ENCODE data around the gene TLR6. TPM values are rescaled to one million over a fixed set of nuclear protein-coding genes. Genes with fewer than 3 reads are reported as not detected.

Gene TLR6
- total RNA-seq, 6 donors from 2014 or later, result 3.2 to 10.4 (median 5.8) TPM

DNA sequence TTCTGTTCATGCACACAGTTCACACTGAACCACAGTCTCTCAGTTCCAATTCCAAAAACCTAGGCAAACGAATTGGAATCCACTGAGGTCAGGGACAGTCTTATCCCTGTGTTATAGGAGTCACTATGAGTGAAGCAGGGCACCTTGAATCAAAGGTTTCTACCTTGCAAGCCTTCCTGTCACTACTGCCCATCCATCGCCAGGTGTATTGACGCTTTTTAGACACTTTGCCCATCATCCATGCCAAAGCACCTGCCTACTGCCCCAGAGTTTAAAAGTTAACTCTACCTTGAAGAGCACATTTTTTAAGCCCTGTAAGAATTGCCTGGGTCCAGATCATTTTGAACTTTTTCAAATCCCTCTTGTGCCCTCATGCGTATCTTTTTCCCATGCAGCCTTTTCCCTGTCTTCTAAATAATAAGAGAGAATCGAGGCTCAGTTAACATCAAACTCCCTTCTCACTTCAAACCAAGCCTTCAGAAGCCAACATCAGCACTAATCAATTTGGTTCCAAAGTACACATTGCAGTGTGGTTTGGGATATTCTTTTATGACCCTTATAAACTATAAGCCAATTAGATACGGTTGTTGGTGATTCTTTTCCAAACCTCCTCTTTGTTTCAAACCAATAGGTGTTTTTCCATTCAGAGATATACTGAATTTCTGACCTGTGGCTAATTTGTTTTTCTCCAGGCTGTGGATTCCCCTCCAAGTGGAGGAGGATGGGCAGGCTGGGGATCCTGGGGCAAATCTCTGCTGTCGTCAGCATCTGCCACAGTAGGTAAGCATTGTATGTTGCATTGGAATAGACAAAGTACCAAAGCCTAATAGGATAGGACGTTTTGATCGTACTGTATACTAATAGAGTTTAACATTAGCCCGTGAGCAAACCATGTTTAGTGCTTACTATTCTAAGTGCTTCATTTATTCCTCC lies 34.7 kb upstream of the TLR6 start:
- TF ChIP-seq POLR2A (IDR thresholded peaks at IDR 0.05) (no peak), EP300 (IDR thresholded peaks at IDR 0.05) (no peak), POLR2AphosphoS5 (IDR thresholded peaks at IDR 0.05) (no peak), CTCF (IDR thresholded peaks at IDR 0.05) (no peak)
- Histone ChIP-seq H3K4me1 (peaks cover 0 to 15% (median 7%) of the 10 kb centered on the region in 4 donors), H3K9me3 (no peaks in the 10 kb centered on the region), H3K27me3 (no peaks in the 10 kb centered on the region), H3K4me3 (no peak overlapping the region), H3K36me3 (peaks cover 0 to 51% (median 11%) of the 10 kb centered on the region in 4 donors), H3K27ac (no peak overlapping the region)
- ATAC-seq (ENCODE audit: low FRiP score in 2 of 2) (no peak), DNase-seq (no peak)
- WGBS, 2 donors, result 92 to 94% methylated on average over 10 of the region's 10 CpGs

DNA sequence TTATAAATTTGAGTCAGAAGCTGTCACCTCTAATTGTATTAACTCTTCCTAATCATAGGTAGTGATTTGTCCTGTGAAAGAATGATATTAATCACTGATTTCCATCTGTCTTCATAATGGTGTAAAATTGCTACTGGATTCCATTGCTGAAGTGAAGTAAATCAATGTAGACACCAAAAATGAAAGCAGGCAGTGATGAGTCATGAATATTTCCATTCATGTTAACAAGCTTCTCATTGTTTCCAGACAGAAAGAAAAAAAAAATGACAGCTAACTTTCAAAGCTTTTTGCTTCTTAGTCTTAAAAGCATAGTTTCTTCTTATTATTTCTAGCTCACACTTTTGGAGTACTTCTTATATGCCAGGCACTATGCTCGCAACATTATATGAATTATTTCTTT lies 32.5 kb upstream of the TLR6 start:
- Histone ChIP-seq H3K36me3 (peaks cover 0 to 33% (median 3%) of the 10 kb centered on the region in 4 donors), H3K4me3 (no peak overlapping the region), H3K27ac (peak overlapping the region in 2 of 4 donors; percentile 42 to 66), H3K9me3 (no peaks in the 10 kb centered on the region), H3K27me3 (no peaks in the 10 kb centered on the region), H3K4me1 (peaks cover 0 to 15% (median 7%) of the 10 kb centered on the region in 4 donors)
- TF ChIP-seq EP300 (IDR thresholded peaks at IDR 0.05) (no peak), POLR2A (IDR thresholded peaks at IDR 0.05) (no peak), CTCF (IDR thresholded peaks at IDR 0.05) (no peak), POLR2AphosphoS5 (IDR thresholded peaks at IDR 0.05) (no peak)
- ATAC-seq (ENCODE audit: low FRiP score in 2 of 2) (peak in 1 of 2 donors; percentile 53), DNase-seq (no peak)
- WGBS, 2 donors, result 88 to 96% methylated on average over 1 of the region's 1 CpG

- 93 to 97% methylated on average over 4 of the region's 4 CpGs for WGBS, 2 donors
- TF ChIP-seq CTCF (IDR thresholded peaks at IDR 0.05) (no peak), POLR2AphosphoS5 (IDR thresholded peaks at IDR 0.05) (no peak), EP300 (IDR thresholded peaks at IDR 0.05) (no peak), POLR2A (IDR thresholded peaks at IDR 0.05) (no peak)
Observed at GRCh38 chr4:38884254-38884653, 27.6 kb upstream of the TLR6 start.

GRCh38 chr4:38876636-38877035 lies 20.0 kb upstream of the TLR6 start:
- Histone ChIP-seq H3K36me3 (peaks cover 6 to 40% (median 18%) of the 10 kb centered on the region in 4 donors), H3K9me3 (no peaks in the 10 kb centered on the region), H3K27me3 (no peaks in the 10 kb centered on the region), H3K27ac (no peak overlapping the region), H3K4me1 (peaks cover 11 to 24% (median 15%) of the 10 kb centered on the region in 4 donors), H3K4me3 (no peak overlapping the region)
- 82 to 84% methylated on average over 2 of the region's 2 CpGs for WGBS, 2 donors
- ATAC-seq (ENCODE audit: low FRiP score in 2 of 2) (no peak), DNase-seq (no peak)
- no peak for TF ChIP-seq POLR2A (IDR thresholded peaks at IDR 0.05)
- TF ChIP-seq EP300 (IDR thresholded peaks at IDR 0.05), result no peak
- no peak for TF ChIP-seq POLR2AphosphoS5 (IDR thresholded peaks at IDR 0.05)
- TF ChIP-seq CTCF (IDR thresholded peaks at IDR 0.05), result no peak

More at GRCh38 chr4:38884254-38884653, 27.6 kb upstream of the TLR6 start:
- DNase-seq, result no peak
- Histone ChIP-seq H3K4me3 (no peak overlapping the region), H3K27ac (no peak overlapping the region), H3K9me3 (no peaks in the 10 kb centered on the region), H3K4me1 (peaks cover 0 to 5% (median under 1%) of the 10 kb centered on the region in 4 donors), H3K36me3 (peaks cover under 1 to 40% (median 7%) of the 10 kb centered on the region in 4 donors), H3K27me3 (no peaks in the 10 kb centered on the region)
- no peak for ATAC-seq (ENCODE audit: low FRiP score in 2 of 2)
